Measurements from ENCODE around the gene C1QL1. TPM values are rescaled to one million over a fixed set of nuclear protein-coding genes. Genes with fewer than 3 reads are reported as not detected.

Gene C1QL1
- total RNA-seq, 2 donors from 2014 or later = 1.6 to 3.6 TPM

GRCh38 chr17:45009676-45010467 is 41.8 kb upstream of the C1QL1 start:
- peaks cover 0 to 9% of the 10 kb centered on the region in 2 donors for H3K4me1 ChIP-seq
- H3K4me3 ChIP-seq = no peak overlapping the region
- no peak overlapping the region for H3K27ac ChIP-seq
- no peaks in the 10 kb centered on the region for H3K36me3 ChIP-seq
- DNase-seq (ENCODE audit: low spot score) = no peak
- no peaks in the 10 kb centered on the region for H3K9me3 ChIP-seq
- TF ChIP-seq, protein P1, sequence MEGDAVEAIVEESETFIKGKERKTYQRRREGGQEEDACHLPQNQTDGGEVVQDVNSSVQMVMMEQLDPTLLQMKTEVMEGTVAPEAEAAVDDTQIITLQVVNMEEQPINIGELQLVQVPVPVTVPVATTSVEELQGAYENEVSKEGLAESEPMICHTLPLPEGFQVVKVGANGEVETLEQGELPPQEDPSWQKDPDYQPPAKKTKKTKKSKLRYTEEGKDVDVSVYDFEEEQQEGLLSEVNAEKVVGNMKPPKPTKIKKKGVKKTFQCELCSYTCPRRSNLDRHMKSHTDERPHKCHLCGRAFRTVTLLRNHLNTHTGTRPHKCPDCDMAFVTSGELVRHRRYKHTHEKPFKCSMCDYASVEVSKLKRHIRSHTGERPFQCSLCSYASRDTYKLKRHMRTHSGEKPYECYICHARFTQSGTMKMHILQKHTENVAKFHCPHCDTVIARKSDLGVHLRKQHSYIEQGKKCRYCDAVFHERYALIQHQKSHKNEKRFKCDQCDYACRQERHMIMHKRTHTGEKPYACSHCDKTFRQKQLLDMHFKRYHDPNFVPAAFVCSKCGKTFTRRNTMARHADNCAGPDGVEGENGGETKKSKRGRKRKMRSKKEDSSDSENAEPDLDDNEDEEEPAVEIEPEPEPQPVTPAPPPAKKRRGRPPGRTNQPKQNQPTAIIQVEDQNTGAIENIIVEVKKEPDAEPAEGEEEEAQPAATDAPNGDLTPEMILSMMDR (IDR thresholded peaks at IDR 0.05) = no peak
- H3K27me3 ChIP-seq = no peaks in the 10 kb centered on the region

GRCh38 chr17:45008216-45008615 is 40.1 kb upstream of the C1QL1 start:
- Histone ChIP-seq H3K36me3 (no peaks in the 10 kb centered on the region), H3K4me1 (peaks cover 0 to 9% of the 10 kb centered on the region in 2 donors), H3K4me3 (no peak overlapping the region), H3K9me3 (no peaks in the 10 kb centered on the region), H3K27me3 (no peaks in the 10 kb centered on the region), H3K27ac (no peak overlapping the region)
- TF ChIP-seq, protein P1 (IDR thresholded peaks at IDR 0.05) = no peak
- no peak for DNase-seq (ENCODE audit: low spot score)

- Histone ChIP-seq H3K9me3 (no peaks in the 10 kb centered on the region), H3K4me3 (no peak overlapping the region), H3K27me3 (no peaks in the 10 kb centered on the region), H3K4me1 (no peaks in the 10 kb centered on the region), H3K27ac (no peak overlapping the region), H3K36me3 (no peaks in the 10 kb centered on the region)
- DNase-seq (ENCODE audit: low spot score) = no peak
- TF ChIP-seq, protein P1 (IDR thresholded peaks at IDR 0.05) = no peak
Measured at GRCh38 chr17:45006927-45007461, 38.9 kb upstream of the C1QL1 start.

- TF ChIP-seq, protein P1 (IDR thresholded peaks at IDR 0.05) = no peak
- no peaks in the 10 kb centered on the region for H3K36me3 ChIP-seq
Measured at GRCh38 chr17:45005700-45006099, 37.6 kb upstream of the C1QL1 start.

DNA sequence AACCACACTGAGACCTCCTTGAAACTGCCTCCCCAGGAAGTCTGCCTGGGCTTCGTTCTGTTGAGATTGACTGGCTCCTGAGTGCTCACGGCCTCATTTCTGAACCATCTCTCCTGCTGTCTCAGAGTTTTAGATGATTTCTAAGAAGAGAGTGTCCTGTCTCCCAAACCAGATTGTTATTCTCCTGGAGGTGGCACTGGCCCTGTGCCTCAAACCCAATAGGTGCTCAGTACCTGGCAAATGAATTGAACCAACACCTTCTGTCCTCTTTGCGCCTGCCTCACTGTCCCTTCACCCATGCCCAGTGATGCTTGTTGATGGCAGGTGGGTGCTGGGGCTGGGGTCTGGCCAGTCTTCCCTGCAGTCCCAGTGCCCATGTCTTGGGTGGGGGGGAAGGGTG is 36.3 kb upstream of the C1QL1 start:
- Histone ChIP-seq H3K36me3 (no peaks in the 10 kb centered on the region), H3K27me3 (no peaks in the 10 kb centered on the region), H3K9me3 (peaks cover 0 to 4% of the 10 kb centered on the region in 2 donors), H3K4me3 (no peak overlapping the region), H3K4me1 (no peaks in the 10 kb centered on the region), H3K27ac (no peak overlapping the region)
- TF ChIP-seq, protein P1 (IDR thresholded peaks at IDR 0.05) = no peak
- DNase-seq (ENCODE audit: low spot score) = no peak

More at GRCh38 chr17:45005700-45006099, 37.6 kb upstream of the C1QL1 start:
- Histone ChIP-seq H3K4me1 (no peaks in the 10 kb centered on the region), H3K27ac (no peak overlapping the region), H3K27me3 (no peaks in the 10 kb centered on the region), H3K4me3 (no peak overlapping the region), H3K9me3 (no peaks in the 10 kb centered on the region)
- no peak for DNase-seq (ENCODE audit: low spot score)
